SK-N-MC (cell line): Measurements from ENCODE around the gene KRTAP10-10.

Source experiments
- DNase-seq: peaks from one replicate; pipeline ENCODE4 v3.0.0-alpha.2; 2011; ENCODE audit warnings: low read depth, low spot score
- H3K27ac ChIP-seq: fragments of 200-600 bp; sonication (generic); 2 replicates; pipeline ENCODE4 v1.5.1; 2016; ENCODE audit warnings: mixed run types
- H3K36me3 ChIP-seq: fragments of 200-600 bp; sonication (generic); 2 replicates; pipeline ENCODE4 v1.6.1; 2017; ENCODE audit warnings: antibody characterized with exemption, low read length, mixed read lengths; ENCODE audit not compliant: insufficient read depth
- H3K4me3 ChIP-seq: fragments of 200-600 bp; sonication (generic); 2 replicates; pipeline ENCODE4 v1.5.1; 2016
- H3K9ac ChIP-seq: fragments of 200-600 bp; sonication (generic); 2 replicates; pipeline ENCODE4 v1.8.0; 2017; ENCODE audit warnings: mixed run types, mixed read lengths; ENCODE audit not compliant: insufficient read length
- H3K9me3 ChIP-seq: fragments of 200-600 bp; sonication (generic); 2 replicates; pipeline ENCODE4 v1.6.1; 2017; ENCODE audit warnings: low read depth, mild to moderate bottlenecking, antibody characterized with exemption, low read length, moderate library complexity, mixed read lengths
- EZH2 ChIP-seq: fragments of 200-600 bp; sonication (generic); IDR thresholded peaks from one replicate; pipeline ENCODE4 v1.6.1; 2017; ENCODE audit warnings: antibody characterized with exemption
- FOXP2 ChIP-seq: optimal IDR thresholded peaks from 2 replicates; pipeline ENCODE3; 2011; ENCODE audit warnings: mild to moderate bottlenecking, moderate library complexity; ENCODE audit not compliant: insufficient read depth; ENCODE audit errors: extremely low read length, control extremely low read depth
- POLR2AphosphoS5 ChIP-seq: IDR thresholded peaks from 2 replicates; pipeline ENCODE4 v1.6.1; 2012; ENCODE audit warnings: mild to moderate bottlenecking, low read depth, low read length, borderline replicate concordance

Gene KRTAP10-10

GRCh38 chr21:44612029-44612486 is 25.1 kb upstream of the KRTAP10-10 start, which contains the start of gene KRTAP10-8:
Gene KRTAP10-8, plus strand, starts transcription at chr21:44612079. Its CDS starts 22 bp downstream, at chr21:44612101.
- Histone ChIP-seq H3K27ac (no peak within 1 kb of the TSS), H3K9ac (no peak within 1 kb of the TSS), H3K9me3 (no peaks in the 10 kb centered on the region), H3K4me3 (no peak within 1 kb of the TSS), H3K36me3 (no peaks in the 10 kb centered on the region; the same call in 1 of the 2 replicates)
- no peak for DNase-seq
- TF ChIP-seq POLR2AphosphoS5 (no peak), FOXP2 (no peak), EZH2 (no peak)

- DNase-seq: no peak
- no peak for TF ChIP-seq POLR2AphosphoS5
- TF ChIP-seq FOXP2: no peak
- no peak for TF ChIP-seq EZH2
- Histone ChIP-seq H3K9ac (no peak overlapping the region), H3K36me3 (no peaks in the 10 kb centered on the region; the same call in 1 of the 2 replicates), H3K4me3 (no peak overlapping the region), H3K9me3 (no peaks in the 10 kb centered on the region), H3K27ac (no peak overlapping the region)
Measured at GRCh38 chr21:44612669-44613229, 24.4 kb upstream of the KRTAP10-10 start.

- H3K27ac ChIP-seq: no peak overlapping the region
- DNase-seq: no peak
- TF ChIP-seq POLR2AphosphoS5: no peak
- no peak for TF ChIP-seq EZH2
- TF ChIP-seq FOXP2: no peak
- no peak overlapping the region for H3K9ac ChIP-seq
- H3K4me3 ChIP-seq: no peak overlapping the region
- H3K9me3 ChIP-seq: no peaks in the 10 kb centered on the region
- peaks cover under 1% of the 10 kb centered on the region; the same call in 1 of the 2 replicates for H3K36me3 ChIP-seq
Measured at GRCh38 chr21:44613386-44614155, 23.6 kb upstream of the KRTAP10-10 start.

- TF ChIP-seq POLR2AphosphoS5 (no peak), EZH2 (no peak), FOXP2 (no peak)
- peaks cover 3% of the 10 kb centered on the region; the same call in 1 of the 2 replicates for H3K9me3 ChIP-seq
- no peak overlapping the region for H3K27ac ChIP-seq
- H3K9ac ChIP-seq: no peak overlapping the region
- no peak overlapping the region for H3K4me3 ChIP-seq
- H3K36me3 ChIP-seq: peaks cover 4% of the 10 kb centered on the region; the same call in 1 of the 2 replicates
- DNase-seq: no peak
Measured at GRCh38 chr21:44614161-44614631, 23.0 kb upstream of the KRTAP10-10 start.

GRCh38 chr21:44614961-44615391 is 22.2 kb upstream of the KRTAP10-10 start:
- Histone ChIP-seq H3K9me3 (peaks cover 5% of the 10 kb centered on the region; the same call in 1 of the 2 replicates), H3K9ac (no peak overlapping the region), H3K36me3 (peaks cover 7% of the 10 kb centered on the region; the same call in 1 of the 2 replicates), H3K4me3 (no peak overlapping the region), H3K27ac (no peak overlapping the region)
- DNase-seq: no peak
- no peak for TF ChIP-seq POLR2AphosphoS5
- no peak for TF ChIP-seq EZH2
- no peak for TF ChIP-seq FOXP2

GRCh38 chr21:44615466-44615865 is 21.7 kb upstream of the KRTAP10-10 start:
- H3K9ac ChIP-seq: no peak overlapping the region
- peaks cover 5% of the 10 kb centered on the region; the same call in 1 of the 2 replicates for H3K9me3 ChIP-seq
- DNase-seq: no peak
- H3K4me3 ChIP-seq: no peak overlapping the region
- TF ChIP-seq POLR2AphosphoS5 (no peak), EZH2 (no peak), FOXP2 (no peak)
- no peak overlapping the region for H3K27ac ChIP-seq
- H3K36me3 ChIP-seq: peaks cover 8% of the 10 kb centered on the region; the same call in 1 of the 2 replicates

GRCh38 chr21:44615911-44616590 is 21.1 kb upstream of the KRTAP10-10 start:
- DNase-seq: no peak
- Histone ChIP-seq H3K27ac (no peak overlapping the region), H3K9me3 (peaks cover 5% of the 10 kb centered on the region; the same call in 1 of the 2 replicates), H3K4me3 (no peak overlapping the region), H3K9ac (no peak overlapping the region), H3K36me3 (peaks cover 8% of the 10 kb centered on the region; the same call in 1 of the 2 replicates)
- no peak for TF ChIP-seq FOXP2
- no peak for TF ChIP-seq POLR2AphosphoS5
- TF ChIP-seq EZH2: no peak

- Histone ChIP-seq H3K9me3 (peaks cover 5% of the 10 kb centered on the region; the same call in 1 of the 2 replicates), H3K4me3 (no peak overlapping the region), H3K9ac (no peak overlapping the region), H3K36me3 (peaks cover 8% of the 10 kb centered on the region; the same call in 1 of the 2 replicates), H3K27ac (no peak overlapping the region)
- DNase-seq: no peak
- TF ChIP-seq EZH2 (no peak), FOXP2 (no peak), POLR2AphosphoS5 (no peak)
Measured at GRCh38 chr21:44616591-44616926, 20.6 kb upstream of the KRTAP10-10 start.
